ENCODE results near the gene SPATC1L. TPM values are rescaled to one million over a fixed set of nuclear protein-coding genes. Genes with fewer than 3 reads are reported as not detected.
A peak's percentile ranks its signal among the peaks of the same experiment; 100 is the strongest.

Gene SPATC1L
- total RNA-seq (2014; rRNA removed; shearing (Covaris generic)) (2.0 and 4.7 TPM in 2 replicates), total RNA-seq (2022) (8.3 and 10.4 TPM in 2 replicates), Bru-seq, nascent RNA (percentile 35 among the genes with signal in this experiment), BruChase-seq, experiment 1, labeled RNA remaining after a 6-hour chase (percentile 39 among the genes with signal in this experiment), BruChase-seq, experiment 2, labeled RNA remaining after a 2-hour chase (percentile 33 among the genes with signal in this experiment)
- long read RNA-seq, transcript SPATC1L-202 (4 exons, 1,182 nt): major isoform, 11 of 15 reads
- long read RNA-seq, partial matches to known transcripts: 3 of 15 reads
- long read RNA-seq, other reads (novel, unspliced or antisense): 1 of 15 reads

DNA sequence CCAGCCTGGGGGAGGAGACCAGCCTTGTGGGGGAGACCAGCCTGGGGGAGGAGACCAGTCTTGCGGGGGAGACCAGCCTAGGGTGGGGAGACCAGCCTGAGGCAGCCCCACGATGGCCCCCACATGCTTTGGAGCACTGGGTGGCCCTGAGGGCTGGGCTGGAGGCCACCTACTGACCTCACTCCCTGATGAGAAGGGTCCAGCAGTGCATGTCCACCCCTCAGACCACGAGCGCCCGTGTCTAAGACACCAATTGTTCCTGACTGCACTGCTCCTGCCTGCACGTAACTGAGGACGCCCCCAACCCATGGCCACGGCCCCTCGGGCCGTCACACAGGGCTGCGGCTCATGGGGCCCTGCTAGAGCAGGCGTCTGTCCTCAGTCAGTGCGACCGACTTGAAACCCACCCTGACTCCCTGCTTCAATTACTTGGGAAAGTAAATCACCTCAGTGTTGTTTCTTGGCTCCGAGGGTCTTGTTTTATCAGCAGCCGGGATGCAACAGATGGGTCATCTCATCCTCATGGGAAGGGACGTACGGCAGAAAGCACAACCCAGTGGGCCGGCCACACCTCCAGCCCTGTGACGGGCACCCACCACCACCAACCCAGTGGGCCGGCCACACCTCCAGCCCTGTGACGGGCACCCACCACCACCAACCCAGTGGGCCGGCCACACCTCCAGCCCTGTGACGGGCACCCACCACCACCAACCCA, at the start of gene SPATC1L:
Gene SPATC1L, minus strand, starts transcription at position 550 of the 715 bp plus-strand sequence. CDS start 1,643 bp downstream, outside the sequence.
- Histone ChIP-seq H3K27ac (ENCODE audit: low read depth, low read length, poor library complexity, severe bottlenecking) (no peak within 1 kb of the TSS), H3K4me3 (ENCODE audit: low read depth, low read length, poor library complexity, severe bottlenecking) (peak within 1 kb of the TSS; percentile 77), H3K4me2 (ENCODE audit: low read length) (peak within 1 kb of the TSS; percentile 81), H3K79me2 (ENCODE audit: insufficient read depth, low read depth, low read length) (no peaks in the 10 kb centered on the region), H4K20me1 (ENCODE audit: insufficient read depth, low read length) (no peaks in the 10 kb centered on the region), H3K36me3 (ENCODE audit: insufficient read depth, low read length) (no peaks in the 10 kb centered on the region), H3K9me2 (ENCODE audit: insufficient read depth, low read length) (no peaks in the 10 kb centered on the region), H2AFZ (ENCODE audit: low read length) (peak within 1 kb of the TSS; percentile 73; the same call in 1 of the 2 replicates), H3K9me3 (ENCODE audit: low read length) (no peaks in the 10 kb centered on the region), H3K4me1 (ENCODE audit: insufficient read depth, low read length, poor library complexity, severe bottlenecking) (peaks cover 13% of the 10 kb centered on the region)
- intact Hi-C loops (cut with micrococcal nuclease; ENCODE audit: unreplicated experiment): no loop called here
- ChIA-PET CTCF (ENCODE audit: unreplicated experiment) (no interaction called here), POLR2A (interaction anchor here (0.6 kb wide), 1 partner anchor 67 kb away, joined by 3 read pairs; no protein-coding TSS in a partner anchor)
- no TSS peak for BruUV-seq (replicated peaks)
- TF ChIP-seq EZH2phosphoT487 (IDR thresholded peaks at IDR 0.05; ENCODE audit: borderline replicate concordance, low read depth, low read length): no peak
- TF ChIP-seq, protein P1, sequence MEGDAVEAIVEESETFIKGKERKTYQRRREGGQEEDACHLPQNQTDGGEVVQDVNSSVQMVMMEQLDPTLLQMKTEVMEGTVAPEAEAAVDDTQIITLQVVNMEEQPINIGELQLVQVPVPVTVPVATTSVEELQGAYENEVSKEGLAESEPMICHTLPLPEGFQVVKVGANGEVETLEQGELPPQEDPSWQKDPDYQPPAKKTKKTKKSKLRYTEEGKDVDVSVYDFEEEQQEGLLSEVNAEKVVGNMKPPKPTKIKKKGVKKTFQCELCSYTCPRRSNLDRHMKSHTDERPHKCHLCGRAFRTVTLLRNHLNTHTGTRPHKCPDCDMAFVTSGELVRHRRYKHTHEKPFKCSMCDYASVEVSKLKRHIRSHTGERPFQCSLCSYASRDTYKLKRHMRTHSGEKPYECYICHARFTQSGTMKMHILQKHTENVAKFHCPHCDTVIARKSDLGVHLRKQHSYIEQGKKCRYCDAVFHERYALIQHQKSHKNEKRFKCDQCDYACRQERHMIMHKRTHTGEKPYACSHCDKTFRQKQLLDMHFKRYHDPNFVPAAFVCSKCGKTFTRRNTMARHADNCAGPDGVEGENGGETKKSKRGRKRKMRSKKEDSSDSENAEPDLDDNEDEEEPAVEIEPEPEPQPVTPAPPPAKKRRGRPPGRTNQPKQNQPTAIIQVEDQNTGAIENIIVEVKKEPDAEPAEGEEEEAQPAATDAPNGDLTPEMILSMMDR (conservative IDR thresholded peaks at IDR 0.05; ENCODE audit: low read length): no peak
- peak; percentile 46 for DNase-seq (ENCODE audit: low spot score)

DNA sequence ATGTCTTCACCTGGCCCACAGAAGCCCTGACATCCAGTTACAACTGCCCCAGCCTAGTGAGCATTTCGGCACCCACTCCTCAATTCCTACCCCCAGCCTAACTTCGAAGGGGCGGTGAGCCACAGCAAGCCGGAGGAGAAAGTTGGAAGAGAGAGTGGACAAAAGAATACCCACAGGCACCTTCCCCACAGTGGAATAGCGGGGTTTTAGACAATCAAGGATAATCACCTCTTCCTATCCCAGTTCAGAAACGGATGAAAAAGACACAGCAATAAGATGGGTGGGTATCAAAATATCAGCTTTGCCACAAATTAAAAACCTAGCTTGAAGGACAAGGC, 45.6 kb upstream of the SPATC1L start:
- H4K20me1 ChIP-seq (ENCODE audit: insufficient read depth, low read length): 0 out of 2 replicates have a peak, but pooled peaks cover 11% of the 10 kb centered on the region
- no peaks in the 10 kb centered on the region for H3K9me3 ChIP-seq (ENCODE audit: low read length)
- H3K36me3 ChIP-seq (ENCODE audit: insufficient read depth, low read length): peaks cover 48% of the 10 kb centered on the region
- no peak for DNase-seq (ENCODE audit: low spot score)
- BruUV-seq (replicated peaks): no TSS peak
- H3K79me2 ChIP-seq (ENCODE audit: insufficient read depth, low read depth, low read length): peaks cover 35% of the 10 kb centered on the region; the same call in 1 of the 2 replicates
- H3K4me1 ChIP-seq (ENCODE audit: insufficient read depth, low read length, poor library complexity, severe bottlenecking): peaks cover 29% of the 10 kb centered on the region
- ChIA-PET POLR2A (interaction anchor here (0.6 to 0.7 kb wide), 2 partner anchors 52 to 705 kb away, joined by 3 to 10 read pairs; no protein-coding TSS in a partner anchor), CTCF (ENCODE audit: unreplicated experiment) (no interaction called here)
- H3K9me2 ChIP-seq (ENCODE audit: insufficient read depth, low read length): no peaks in the 10 kb centered on the region
- H3K4me3 ChIP-seq (ENCODE audit: low read depth, low read length, poor library complexity, severe bottlenecking): peak overlapping the region; percentile 79
- TF ChIP-seq EZH2phosphoT487 (IDR thresholded peaks at IDR 0.05; ENCODE audit: borderline replicate concordance, low read depth, low read length): no peak
- TF ChIP-seq, protein P1 (conservative IDR thresholded peaks at IDR 0.05; ENCODE audit: low read length): no peak
- H2AFZ ChIP-seq (ENCODE audit: low read length): no peak overlapping the region
- peak overlapping the region; percentile 80 for H3K4me2 ChIP-seq (ENCODE audit: low read length)
- no peak overlapping the region for H3K27ac ChIP-seq (ENCODE audit: low read depth, low read length, poor library complexity, severe bottlenecking)
- intact Hi-C loops (cut with micrococcal nuclease; ENCODE audit: unreplicated experiment): loop anchor here (2.0 to 5.0 kb wide), 2 partner anchors 57 to 93 kb away; partner anchors contain the start of genes C21orf58, MCM3AP and YBEY

Measured in OCI-LY7 (cell line).